GM21786 (cell line): Measurements from ENCODE around the gene BCAS1.
"Not testable (repeated sequence)": the region's sequence is repeated elsewhere in the genome, so short reads cannot be mapped to it uniquely, and the experiment has no call there.

Experiments used
- ATAC-seq: cut with Tn5 transposase; IDR thresholded peaks from one replicate; pipeline ENCODE4 v1.9.1; 2021; ENCODE audit not compliant: unreplicated experiment

BCAS1 gene

DNA sequence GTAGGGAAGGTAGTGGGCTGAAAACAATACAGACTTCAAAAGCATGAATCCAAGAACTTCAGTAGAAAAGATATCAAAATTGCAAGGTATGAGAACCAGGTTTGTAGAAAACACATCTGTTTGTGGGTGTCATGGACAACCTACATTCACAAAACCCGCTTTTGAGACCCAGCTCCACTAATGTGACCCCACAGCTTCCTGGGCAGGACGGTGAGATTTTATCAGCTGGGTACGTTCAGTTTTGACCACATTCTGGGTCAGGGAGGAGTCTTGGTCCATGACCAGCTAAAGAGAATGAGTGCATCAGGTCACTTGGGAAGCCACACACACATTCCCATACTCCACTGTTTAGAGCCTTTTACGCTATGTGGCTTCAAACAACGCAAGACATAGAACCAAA is 77.1 kb downstream of the BCAS1 start:
- no peak for ATAC-seq

- ATAC-seq, result no peak
Observed at GRCh38 chr20:53990768-53991450, 79.5 kb downstream of the BCAS1 start.

DNA sequence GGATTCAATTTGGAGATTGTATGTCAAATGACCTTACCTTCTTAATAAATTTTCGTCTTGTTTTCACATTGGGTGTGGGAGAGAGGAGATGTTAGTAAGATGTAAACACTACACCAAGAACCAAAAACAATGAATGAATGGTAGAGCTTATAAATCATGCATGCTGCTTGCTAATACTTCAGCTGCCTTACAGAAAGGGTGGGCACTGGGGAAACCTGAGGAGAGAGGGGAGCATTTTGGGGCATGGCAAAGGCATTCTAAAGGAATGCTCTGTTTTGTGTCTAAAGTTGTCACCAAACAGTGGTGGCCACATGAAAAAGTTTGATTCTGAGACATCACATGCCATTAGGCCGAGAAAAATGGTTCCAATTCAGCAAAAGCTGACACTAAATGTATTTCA is 80.4 kb downstream of the BCAS1 start:
- no peak for ATAC-seq

GRCh38 chr20:53989401-53989800 is 81.0 kb downstream of the BCAS1 start:
- ATAC-seq, result no peak

- no peak for ATAC-seq
Observed at GRCh38 chr20:53986037-53986650, 84.2 kb downstream of the BCAS1 start.

DNA sequence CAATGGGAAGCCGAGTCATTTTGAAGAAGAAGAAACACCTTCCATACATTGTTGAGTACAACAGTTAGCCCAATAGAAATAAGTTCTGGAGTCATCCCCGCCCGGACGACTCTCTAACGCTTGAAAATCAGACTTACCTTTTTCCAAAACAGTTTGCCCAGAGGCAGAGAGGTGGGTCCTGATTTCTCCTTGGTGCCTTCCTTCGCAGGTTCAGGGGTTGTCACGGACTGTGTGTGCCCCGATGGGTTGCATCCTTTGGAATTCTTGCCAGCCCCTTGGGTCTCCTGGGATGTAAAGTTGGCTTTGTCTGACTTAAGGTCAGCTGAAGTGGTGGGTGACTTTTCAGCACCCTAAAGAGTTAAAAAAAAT is 85.3 kb downstream of the BCAS1 start:
- ATAC-seq, result no peak

DNA sequence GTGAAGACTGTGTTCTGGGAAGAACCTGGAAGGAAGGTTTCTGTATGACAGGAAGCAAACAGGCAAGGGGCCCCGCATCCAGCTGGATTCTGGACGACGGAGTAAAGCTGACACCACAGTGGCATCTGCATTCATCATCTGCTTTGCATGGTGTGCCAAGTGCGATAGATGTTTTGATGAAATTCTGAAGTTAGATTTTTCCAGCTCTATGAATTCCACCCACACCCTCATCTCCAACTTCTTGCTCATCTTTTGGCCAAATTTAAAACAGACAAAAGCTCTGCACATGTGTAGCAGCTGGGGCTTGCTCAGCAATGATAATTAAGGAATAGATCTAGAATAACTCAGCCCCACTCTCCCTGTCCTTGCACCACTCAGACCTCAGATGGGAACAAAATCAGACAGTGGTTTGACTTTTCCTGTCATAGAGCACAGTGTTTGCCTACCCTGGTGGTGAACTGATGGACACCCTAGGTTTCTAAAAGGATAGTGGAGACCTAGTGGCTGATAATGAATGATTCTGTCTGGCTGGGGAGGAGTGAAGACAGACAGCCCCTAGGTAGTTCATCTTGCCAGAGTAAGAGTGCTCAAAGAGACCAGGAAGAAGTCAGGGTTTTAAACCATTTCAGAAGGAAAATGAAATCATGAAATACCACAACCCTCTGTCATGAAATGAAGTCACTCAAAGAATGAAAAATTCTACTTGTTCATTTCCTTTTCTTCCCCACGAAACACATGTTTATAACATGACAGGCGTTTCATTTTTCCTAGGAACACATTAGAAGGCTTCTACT is 85.8 kb downstream of the BCAS1 start:
- ATAC-seq, result no peak

DNA sequence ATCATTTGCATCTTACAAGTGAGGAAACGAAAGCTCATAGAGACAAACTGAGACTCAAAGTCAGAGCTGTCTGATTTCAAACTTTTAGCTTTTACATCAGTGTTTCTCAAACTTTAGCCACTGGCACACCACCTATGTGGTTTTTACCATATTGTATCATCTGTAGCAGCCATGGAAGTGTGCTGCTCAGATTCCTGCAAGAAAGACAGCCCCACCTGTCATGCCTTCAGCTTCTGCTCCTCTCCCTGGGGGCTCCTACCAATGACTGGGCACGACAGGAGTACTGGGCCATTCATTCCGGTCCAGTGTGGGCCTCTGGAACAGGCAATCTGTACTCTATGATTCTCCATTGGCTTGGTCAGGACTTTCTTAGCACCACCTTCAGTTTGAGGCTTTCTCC is 87.0 kb downstream of the BCAS1 start:
- ATAC-seq, result no peak

DNA sequence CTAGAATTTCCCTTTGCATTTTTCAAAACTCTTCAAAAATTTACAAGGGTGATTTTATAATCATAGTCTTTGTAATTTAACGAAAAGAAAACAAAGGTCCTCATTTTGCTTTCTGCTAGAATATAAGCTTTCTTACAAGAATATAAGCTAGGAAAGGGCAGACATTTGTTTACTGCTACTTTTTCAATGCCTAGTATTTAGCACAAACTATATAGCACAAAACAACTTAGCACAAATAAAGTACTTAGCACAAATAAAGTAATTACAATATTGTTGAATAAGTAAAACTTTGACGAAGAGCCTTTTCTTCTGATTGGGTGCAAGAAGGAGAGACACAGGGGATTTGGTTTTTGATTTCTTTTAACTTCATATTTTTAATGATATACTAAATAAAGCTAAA is 87.8 kb downstream of the BCAS1 start:
- no peak for ATAC-seq

DNA sequence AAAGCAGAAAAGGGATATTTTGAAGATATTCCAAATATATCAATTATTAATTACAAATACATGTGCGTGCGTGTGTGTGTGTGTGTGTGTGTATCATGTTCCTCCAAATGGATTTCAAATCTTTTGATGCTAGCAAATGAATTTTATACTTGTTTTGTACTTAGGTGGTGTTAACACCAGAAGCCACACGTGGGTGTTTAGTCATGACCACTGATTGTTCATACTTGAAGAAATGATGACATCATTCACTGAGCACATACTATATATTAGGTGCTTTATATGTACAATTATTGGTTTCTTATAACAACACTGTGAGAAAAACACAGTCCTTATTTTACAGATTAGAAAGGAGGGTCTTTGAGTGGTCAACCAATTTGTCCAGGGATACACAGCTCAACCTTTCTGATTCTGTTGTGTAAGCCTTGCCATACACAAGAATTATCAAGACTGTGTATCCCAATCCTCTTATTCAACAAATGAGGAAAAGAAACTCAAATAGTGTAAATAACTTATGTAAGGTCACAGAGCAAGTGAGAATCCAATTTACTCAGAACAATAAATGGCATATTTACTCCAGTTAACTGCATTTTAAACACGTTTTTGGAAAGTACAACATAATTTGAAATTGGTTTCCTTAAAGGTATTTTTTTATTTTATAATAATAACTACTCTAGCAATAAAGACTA is 88.5 kb downstream of the BCAS1 start:
- ATAC-seq, result no peak

GRCh38 chr20:53981130-53981529 is 89.3 kb downstream of the BCAS1 start:
- ATAC-seq, result no peak

GRCh38 chr20:53980031-53980465 is 90.3 kb downstream of the BCAS1 start:
- ATAC-seq, result no peak

DNA sequence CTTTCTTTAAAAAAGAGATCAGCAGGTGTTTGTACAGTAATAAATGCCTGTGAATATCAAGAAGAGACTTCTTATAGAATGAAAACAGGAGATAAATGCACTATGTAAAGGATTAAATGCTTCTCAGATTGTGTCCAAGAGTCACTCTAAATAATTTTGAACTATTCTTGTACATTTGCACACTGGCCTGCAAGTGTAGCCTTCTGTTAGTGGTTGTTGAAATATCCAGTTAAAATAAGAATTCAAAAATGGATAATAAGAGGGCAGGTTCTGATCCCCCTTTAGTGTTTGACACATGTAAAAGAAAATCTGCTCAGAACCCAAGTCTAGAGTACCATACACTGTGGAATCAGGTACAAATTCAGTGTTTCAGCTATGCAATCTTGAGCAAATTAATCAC is 91.9 kb downstream of the BCAS1 start:
- ATAC-seq, result no peak

DNA sequence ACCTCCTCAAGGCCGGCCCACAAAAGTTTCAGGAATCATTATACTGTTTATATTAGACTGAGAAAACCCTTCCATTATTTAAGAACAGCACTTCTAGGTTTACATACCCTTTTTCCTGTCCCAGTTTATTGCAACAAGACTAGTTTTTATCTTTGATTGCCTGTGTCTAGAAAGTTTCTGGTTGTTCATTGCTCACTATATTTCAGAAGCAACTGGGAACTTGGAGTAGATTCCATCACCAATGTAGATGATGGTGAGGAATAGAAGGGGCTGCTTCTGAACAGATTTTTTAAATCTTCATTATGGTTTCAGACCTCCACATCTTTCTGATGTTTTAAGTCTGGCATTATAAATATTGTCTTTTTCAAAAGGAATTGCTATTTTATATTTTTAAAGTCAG is 93.0 kb downstream of the BCAS1 start:
- ATAC-seq, result no peak

- ATAC-seq, result no peak
Observed at GRCh38 chr20:53975761-53976160, 94.6 kb downstream of the BCAS1 start.

- ATAC-seq, result no peak
Observed at GRCh38 chr20:53974785-53975555, 95.4 kb downstream of the BCAS1 start.

GRCh38 chr20:53973882-53974281 is 96.5 kb downstream of the BCAS1 start:
- ATAC-seq, result not testable (repeated sequence)

DNA sequence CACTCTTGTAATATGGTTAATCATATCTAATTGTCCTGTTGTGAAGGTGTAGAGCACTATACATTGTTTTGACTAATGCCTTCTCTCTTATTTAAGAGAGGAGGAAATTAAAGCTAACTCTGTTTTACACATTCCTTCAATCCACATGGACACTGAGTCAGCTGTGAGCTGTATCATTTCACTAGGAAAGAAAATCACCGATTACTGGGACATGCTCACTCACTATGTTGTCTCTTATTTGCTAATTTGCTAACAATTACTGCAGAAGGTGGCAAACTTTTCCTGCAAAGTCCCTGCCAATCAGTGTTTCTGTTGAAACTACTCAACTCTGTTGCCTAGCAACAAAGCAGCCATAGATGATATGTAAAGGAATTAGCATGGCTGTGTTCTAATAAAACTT is 98.2 kb downstream of the BCAS1 start:
- ATAC-seq, result no peak

GRCh38 chr20:53971096-53971683 is 99.2 kb downstream of the BCAS1 start:
- no peak for ATAC-seq

- ATAC-seq, result no peak
Observed at GRCh38 chr20:53970232-53970631, 100.2 kb downstream of the BCAS1 start.
